A549 treated with RU486 at 1 μM for 4 hours (cell line): ENCODE measurements around the gene CCDC188. TPM values are rescaled to one million over a fixed set of nuclear protein-coding genes. Genes with fewer than 3 reads are reported as not detected.

Experiments
- total RNA-seq: library from RNA; stranded (reverse); fragments of 200-300 nt; extraction: Qiagen RNA extraction; gene quantifications from 5 replicates; pipeline ENCODE4 v1.2.3, GENCODE V29; 2022; ENCODE audit warnings: low read depth

Gene CCDC188
- total RNA-seq = not detected in 5 replicates

DNA sequence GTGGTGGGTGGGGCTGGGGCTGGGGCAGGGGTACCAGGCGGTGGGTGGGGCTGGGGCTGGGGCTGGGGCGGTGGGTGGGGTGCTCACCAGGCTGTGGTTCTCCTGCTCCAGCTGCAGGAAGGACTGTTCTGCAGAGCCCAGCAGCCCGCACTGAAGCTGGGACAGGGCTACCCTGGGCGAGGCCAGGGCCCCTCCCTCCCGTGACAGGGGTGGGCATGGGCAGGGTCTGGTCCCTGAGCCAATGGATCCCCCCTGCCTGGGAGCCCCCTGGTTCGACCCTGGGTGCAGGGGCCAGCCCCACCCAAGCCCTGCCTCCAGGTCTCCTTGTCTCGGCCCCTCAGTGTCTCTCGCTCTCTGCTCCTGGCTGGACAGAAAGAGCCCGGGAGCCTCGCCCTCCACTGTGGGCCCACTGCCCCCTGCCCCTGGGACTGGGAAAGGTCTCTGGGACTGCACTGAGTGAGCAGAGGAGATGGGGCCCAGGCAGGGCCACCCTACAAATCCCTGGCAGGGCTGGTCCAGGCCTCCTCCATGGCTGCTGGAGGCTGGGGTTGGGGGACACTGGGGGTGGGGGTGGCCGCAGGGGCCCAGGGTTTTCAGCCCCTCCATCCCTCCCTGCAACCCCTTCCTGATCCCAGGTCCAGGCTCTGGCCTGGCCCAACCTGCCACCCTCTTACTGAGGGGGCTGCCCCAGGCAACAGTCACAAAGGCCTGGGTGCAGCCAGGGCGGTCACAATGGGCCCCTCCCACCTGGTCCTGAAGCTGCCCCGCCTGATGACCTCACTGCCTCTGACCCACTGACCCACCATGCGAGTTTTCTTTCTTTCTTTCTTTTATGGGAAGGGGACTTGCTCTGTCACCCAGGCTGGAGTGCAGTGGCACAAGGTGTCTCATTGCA lies at the start of gene CCDC188:
CCDC188 (minus strand) TSS at position 675 of the 895 bp plus-strand sequence; CDS start at position 606, 69 bp downstream.

DNA sequence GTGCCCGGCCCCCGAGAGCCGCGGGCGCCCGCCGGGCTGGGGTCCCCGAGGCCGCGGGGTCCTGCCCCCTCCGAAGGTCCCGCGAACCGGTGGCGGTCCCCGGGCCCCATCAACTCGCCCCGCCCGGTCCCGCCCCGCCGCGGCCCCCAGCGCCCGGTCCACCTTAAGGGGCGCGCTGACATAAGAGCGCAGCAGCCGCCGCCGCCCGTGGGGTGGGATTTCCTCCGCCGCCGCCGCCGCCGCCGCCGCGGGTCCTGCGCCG lies 19.3 kb downstream of the CCDC188 start, which contains the start of gene ZDHHC8:
ZDHHC8 (plus strand) TSS at position 208 of the 262 bp plus-strand sequence. CDS start 144 bp downstream, outside the sequence.

DNA sequence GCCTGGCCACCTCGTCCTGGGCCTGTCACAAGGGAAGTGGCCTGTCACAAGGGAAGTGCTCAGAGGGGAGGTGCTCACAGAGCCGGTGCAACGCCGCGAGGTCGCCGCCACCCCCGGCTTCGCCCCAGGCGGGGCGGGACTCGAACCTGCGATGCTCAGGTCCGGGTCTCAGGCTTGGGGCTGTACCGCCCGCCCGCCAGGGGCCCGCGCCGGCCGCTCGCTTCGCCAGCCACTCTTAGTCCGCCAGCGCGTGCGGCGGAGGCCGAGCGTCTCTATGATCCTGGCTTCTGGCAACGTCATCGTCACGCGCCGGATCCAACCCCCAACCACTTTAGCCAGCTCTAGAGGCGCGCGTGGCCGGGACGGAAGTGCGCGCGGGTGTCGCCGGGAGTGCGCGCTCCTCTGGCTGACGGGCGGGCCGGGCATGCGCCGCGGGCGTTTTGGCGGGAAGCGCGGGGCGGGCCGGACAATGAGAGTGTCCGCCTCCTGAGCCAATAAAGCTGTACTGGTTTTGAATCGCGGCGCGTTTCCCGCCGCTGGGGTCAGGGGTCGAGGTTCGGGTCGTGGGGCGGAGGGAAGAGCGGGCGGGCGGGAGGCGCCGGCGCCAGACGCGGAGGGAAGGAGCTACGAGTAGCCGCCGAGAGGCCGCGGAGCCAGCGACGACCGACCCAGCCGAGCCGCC lies 33.8 kb downstream of the CCDC188 start, which contains the start of gene TRMT2A:
TRMT2A (minus strand) TSS at position 276 of the 682 bp plus-strand sequence. CDS start 320 bp downstream, outside the sequence.

DNA sequence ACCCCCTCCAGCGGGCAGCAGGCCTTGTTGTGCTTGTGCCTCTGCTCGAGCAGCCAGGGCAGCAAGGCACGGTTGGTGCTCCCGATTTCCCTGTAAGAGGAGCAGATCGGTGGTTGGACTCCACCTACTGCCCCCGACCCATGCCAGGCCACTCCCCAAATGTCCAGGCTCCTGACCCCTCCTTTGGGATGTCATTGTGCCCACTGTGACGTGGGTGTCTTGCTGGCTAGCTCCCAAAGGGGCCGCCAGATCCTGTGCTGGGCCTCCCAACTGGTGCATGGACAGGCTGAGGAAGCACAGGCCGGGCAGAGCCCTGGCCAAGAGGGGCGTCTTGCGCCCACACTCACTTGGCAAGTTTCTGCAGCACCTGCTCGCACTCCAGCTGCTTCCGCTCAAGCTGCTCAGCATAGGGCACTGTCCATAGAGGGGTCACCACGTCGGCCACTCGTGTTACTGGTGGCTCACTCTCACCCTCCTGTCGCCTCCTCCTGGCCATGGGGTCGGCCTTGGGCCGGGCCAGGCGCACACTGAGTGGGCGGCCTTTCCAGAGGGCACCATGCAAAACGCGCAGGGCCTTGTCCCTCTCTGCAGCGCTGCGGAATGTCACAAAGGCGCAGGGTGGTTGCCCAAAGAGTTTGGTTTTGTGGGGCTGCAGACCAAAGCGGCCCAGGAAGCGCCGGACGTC lies 35.0 kb downstream of the CCDC188 start, which contains the start of gene RANBP1:
RANBP1 (plus strand) TSS at position 414 of the 685 bp plus-strand sequence; CDS start at position 495, 81 bp downstream.

Other genes with a start within 250 kb of the CCDC188 start
- 113 to 170 TPM (median 156 TPM) in 5 replicates for gene COMT, start 209.3 kb downstream of the CCDC188 start, total RNA-seq
- gene TXNRD2, start 209.2 kb downstream of the CCDC188 start, total RNA-seq = 25.6 to 39.2 TPM (median 34.1 TPM) in 5 replicates
- 1.1 to 3.5 TPM (median 1.9 TPM) in 5 replicates for gene ARVCF, start 134.2 kb downstream of the CCDC188 start, total RNA-seq
- gene TANGO2, start 129.9 kb downstream of the CCDC188 start, total RNA-seq = 11.5 to 15.5 TPM (median 13.7 TPM) in 5 replicates
- 18.2 to 20.3 TPM (median 19.3 TPM) in 5 replicates for gene DGCR8, start 70.8 kb downstream of the CCDC188 start, total RNA-seq
- 284 to 338 TPM (median 311 TPM) in 5 replicates for gene RANBP1, start 35.0 kb downstream of the CCDC188 start, total RNA-seq
- gene TRMT2A, start 33.8 kb downstream of the CCDC188 start, total RNA-seq = 20.9 to 29.5 TPM (median 24.1 TPM) in 5 replicates
- 19.9 to 34.3 TPM (median 26.0 TPM) in 5 replicates for gene ZDHHC8, start 19.3 kb downstream of the CCDC188 start, total RNA-seq
- gene RTN4R, start 117.3 kb upstream of the CCDC188 start, total RNA-seq = 5.6 to 12.3 TPM (median 10.0 TPM) in 5 replicates
- 29.0 to 45.2 TPM (median 42.3 TPM) in 5 replicates for gene DGCR6L, start 169.0 kb upstream of the CCDC188 start, total RNA-seq
- 4.7 to 7.3 TPM (median 6.0 TPM) in 5 replicates for gene ZNF74, start 243.1 kb upstream of the CCDC188 start, total RNA-seq